A549 (cell line): ENCODE measurements around the gene DNAH17.

Experiments
- BHLHE40 ChIP-seq: IDR thresholded peaks from 2 replicates; pipeline ENCODE4 v1.6.1; 2012; ENCODE audit warnings: low read depth, low read length, inconsistent platforms
- CTCF ChIP-seq: fragments of >200 bp; sonication (Bioruptor Twin); formaldehyde crosslinking; IDR thresholded peaks from 3 replicates; pipeline ENCODE4 v1.5.1; 2016
- KDM5A ChIP-seq: fragments of 200-600 bp; sonication (generic); IDR thresholded peaks from 2 replicates; pipeline ENCODE4 v1.6.1; 2016; ENCODE audit warnings: antibody characterized with exemption, mild to moderate bottlenecking
- RAD21 ChIP-seq, 2 experiments: fragments of >200 bp in 1 of 2; sonication (Bioruptor Twin) in 1 of 2; formaldehyde crosslinking in 1 of 2; IDR thresholded peaks in 1 of 2; conservative IDR thresholded peaks in 1 of 2; 2 replicates in 1 of 2; 3 replicates in 1 of 2; pipeline ENCODE4 v1.6.1; 2012 to 2018; ENCODE audit warnings: inconsistent platforms in 1 of 2

GRCh38 chr17:78458091-78458490 lies 119.1 kb downstream of the DNAH17 start:
- TF ChIP-seq RAD21 (conservative IDR thresholded peaks at IDR 0.05 in 1 of 2, IDR thresholded peaks at IDR 0.05 in 1 of 2) (no peak), BHLHE40 (no peak), KDM5A (no peak), CTCF (no peak)
